ENCODE results near the gene VAV3. TPM values are rescaled to one million over a fixed set of nuclear protein-coding genes. Genes with fewer than 3 reads are reported as not detected.

VAV3 gene
- total and polyA plus RNA-seq, 10 of the 15 experiments (the other 5 are each of a cell fraction or from before 2014, with no cell fraction given) = 0.84 to 5.5 (median 3.4) TPM

DNA sequence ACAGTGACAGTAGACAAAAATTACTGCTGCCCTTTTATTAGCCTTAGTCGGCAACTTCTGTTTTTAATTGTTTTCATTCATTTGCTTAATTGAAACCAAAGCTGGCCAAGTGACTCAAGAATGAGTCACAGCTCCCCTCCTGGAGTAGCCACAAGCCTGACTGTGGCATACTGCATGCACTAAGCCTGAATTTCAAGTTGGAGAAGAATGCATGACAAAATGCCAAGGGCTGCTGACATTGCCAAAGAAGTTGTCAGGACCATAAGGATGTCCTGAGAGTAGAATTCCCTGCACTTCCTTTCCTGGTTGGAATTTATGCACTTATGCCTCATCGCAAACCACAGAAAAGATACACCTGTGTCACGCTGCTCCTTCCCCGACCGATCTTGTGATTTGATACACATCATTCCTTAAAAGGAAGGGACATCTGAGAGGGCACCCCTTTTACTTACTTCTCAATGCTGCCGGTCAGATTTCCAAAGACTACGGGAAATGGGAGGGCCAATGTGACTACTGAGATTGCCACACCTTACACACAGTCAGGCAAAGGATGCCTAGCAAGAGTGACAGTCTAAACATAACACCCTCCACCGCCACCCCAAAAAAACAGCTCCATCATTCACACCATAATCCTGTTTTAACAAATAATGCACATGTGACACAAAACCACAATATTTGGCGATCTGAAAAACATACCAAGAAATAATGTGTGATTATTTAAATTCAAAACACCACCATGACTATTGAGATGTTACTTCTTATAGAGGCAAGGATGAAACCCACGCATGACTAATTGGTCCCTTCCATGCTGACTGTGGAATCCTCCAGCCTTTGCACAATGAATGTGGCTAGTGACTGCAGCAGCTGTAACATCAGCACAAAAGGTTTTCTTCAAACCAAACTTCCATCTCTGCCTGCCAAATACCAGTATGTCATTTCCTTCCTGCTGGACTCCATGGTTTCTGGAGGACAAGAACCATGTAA, 28.2 kb downstream of the VAV3 start (continued):
- TF ChIP-seq TCF7 (IDR thresholded peaks at IDR 0.05; ENCODE audit: borderline replicate concordance) (0 out of 2 replicates have a peak, but pooled peaks have one; percentile 43), HCFC1 (IDR thresholded peaks at IDR 0.05; ENCODE audit: low read length) (no peak), KAT2A (conservative IDR thresholded peaks at IDR 0.05; ENCODE audit: control insufficient read depth, low read depth, low read length) (no peak), FOS (IDR thresholded peaks at IDR 0.05; ENCODE audit: borderline replicate concordance, extremely low read depth, insufficient read length) (no peak), SRF (IDR thresholded peaks at IDR 0.05; ENCODE audit: low read depth in 2 of 2, low read length in 2 of 2) (no peak), NR2C2 (IDR thresholded peaks at IDR 0.05; ENCODE audit: borderline replicate concordance, control insufficient read depth, insufficient read length, low read depth) (no peak), SUZ12 (IDR thresholded peaks at IDR 0.05; ENCODE audit: unreplicated experiment) (no peak), SREBF1 (IDR thresholded peaks at IDR 0.05; ENCODE audit: low read length) (no peak), SUPT20H (IDR thresholded peaks at IDR 0.05; ENCODE audit: borderline replicate concordance, control insufficient read depth, low read depth, low read length) (no peak), GATAD2B (conservative IDR thresholded peaks at IDR 0.05; ENCODE audit: low read depth) (no peak), RUNX3 (IDR thresholded peaks at IDR 0.05; ENCODE audit: low read length) (peak; percentile 90), ESRRA (IDR thresholded peaks at IDR 0.05; ENCODE audit: low read length) (no peak), RCOR1 (conservative IDR thresholded peaks at IDR 0.05; ENCODE audit: low read depth, low read length) (no peak), CHD1 (IDR thresholded peaks at IDR 0.05; ENCODE audit: low read depth, low read length) (no peak), NFXL1 (IDR thresholded peaks at IDR 0.05; ENCODE audit: borderline replicate concordance) (no peak), MAX (IDR thresholded peaks at IDR 0.05; ENCODE audit: low read depth, low read length) (no peak), ELK1 (IDR thresholded peaks at IDR 0.05; ENCODE audit: low read depth, low read length) (no peak), POLR2AphosphoS5 (IDR thresholded peaks at IDR 0.05; ENCODE audit: low read length) (no peak)
- TF ChIP-seq, protein P1, sequence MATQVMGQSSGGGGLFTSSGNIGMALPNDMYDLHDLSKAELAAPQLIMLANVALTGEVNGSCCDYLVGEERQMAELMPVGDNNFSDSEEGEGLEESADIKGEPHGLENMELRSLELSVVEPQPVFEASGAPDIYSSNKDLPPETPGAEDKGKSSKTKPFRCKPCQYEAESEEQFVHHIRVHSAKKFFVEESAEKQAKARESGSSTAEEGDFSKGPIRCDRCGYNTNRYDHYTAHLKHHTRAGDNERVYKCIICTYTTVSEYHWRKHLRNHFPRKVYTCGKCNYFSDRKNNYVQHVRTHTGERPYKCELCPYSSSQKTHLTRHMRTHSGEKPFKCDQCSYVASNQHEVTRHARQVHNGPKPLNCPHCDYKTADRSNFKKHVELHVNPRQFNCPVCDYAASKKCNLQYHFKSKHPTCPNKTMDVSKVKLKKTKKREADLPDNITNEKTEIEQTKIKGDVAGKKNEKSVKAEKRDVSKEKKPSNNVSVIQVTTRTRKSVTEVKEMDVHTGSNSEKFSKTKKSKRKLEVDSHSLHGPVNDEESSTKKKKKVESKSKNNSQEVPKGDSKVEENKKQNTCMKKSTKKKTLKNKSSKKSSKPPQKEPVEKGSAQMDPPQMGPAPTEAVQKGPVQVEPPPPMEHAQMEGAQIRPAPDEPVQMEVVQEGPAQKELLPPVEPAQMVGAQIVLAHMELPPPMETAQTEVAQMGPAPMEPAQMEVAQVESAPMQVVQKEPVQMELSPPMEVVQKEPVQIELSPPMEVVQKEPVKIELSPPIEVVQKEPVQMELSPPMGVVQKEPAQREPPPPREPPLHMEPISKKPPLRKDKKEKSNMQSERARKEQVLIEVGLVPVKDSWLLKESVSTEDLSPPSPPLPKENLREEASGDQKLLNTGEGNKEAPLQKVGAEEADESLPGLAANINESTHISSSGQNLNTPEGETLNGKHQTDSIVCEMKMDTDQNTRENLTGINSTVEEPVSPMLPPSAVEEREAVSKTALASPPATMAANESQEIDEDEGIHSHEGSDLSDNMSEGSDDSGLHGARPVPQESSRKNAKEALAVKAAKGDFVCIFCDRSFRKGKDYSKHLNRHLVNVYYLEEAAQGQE (IDR thresholded peaks at IDR 0.05; ENCODE audit: low read depth, low read length) = no peak
- TF ChIP-seq, protein P2, sequence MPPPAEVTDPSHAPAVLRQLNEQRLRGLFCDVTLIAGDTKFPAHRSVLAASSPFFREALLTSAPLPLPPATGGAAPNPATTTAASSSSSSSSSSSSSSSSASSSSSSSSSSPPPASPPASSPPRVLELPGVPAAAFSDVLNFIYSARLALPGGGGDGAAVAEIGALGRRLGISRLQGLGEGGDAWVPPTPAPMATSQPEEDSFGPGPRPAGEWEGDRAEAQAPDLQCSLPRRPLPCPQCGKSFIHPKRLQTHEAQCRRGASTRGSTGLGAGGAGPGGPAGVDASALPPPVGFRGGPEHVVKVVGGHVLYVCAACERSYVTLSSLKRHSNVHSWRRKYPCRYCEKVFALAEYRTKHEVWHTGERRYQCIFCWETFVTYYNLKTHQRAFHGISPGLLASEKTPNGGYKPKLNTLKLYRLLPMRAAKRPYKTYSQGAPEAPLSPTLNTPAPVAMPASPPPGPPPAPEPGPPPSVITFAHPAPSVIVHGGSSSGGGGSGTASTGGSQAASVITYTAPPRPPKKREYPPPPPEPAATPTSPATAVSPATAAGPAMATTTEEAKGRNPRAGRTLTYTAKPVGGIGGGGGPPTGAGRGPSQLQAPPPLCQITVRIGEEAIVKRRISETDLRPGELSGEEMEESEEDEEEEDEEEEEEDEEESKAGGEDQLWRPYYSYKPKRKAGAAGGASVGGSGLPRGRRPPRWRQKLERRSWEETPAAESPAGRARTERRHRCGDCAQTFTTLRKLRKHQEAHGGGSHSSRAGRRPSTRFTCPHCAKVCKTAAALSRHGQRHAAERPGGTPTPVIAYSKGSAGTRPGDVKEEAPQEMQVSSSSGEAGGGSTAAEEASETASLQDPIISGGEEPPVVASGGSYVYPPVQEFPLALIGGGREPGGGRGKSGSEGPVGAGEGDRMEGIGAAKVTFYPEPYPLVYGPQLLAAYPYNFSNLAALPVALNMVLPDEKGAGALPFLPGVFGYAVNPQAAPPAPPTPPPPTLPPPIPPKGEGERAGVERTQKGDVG (CRISPR knock-in tag; IDR thresholded peaks at IDR 0.05) = no peak

All from GM12878 (cell line).